A549 (cell line): ENCODE results near the gene RBBP9. TPM values are rescaled to one million over a fixed set of nuclear protein-coding genes. Genes with fewer than 3 reads are reported as not detected.

Experiments
- ATAC-seq, 2 experiments: fragments of 200-7000 bp in 1 of 2; fragments of >200 bp in 1 of 2; cut with Nextera tagmentation in 1 of 2; cut with Tn5 transposase in 1 of 2; 3 replicates each; pipeline versions ENCODE4 v1.8.0 to v1.9.1; 2018 to 2020; ENCODE audit warnings: mild to moderate bottlenecking in 1 of 2, moderate library complexity in 1 of 2
- CTCF ChIA-PET: fragments of 300-600 bp; sonication (Branson Sonifier 250); formaldehyde crosslinking; extraction: SDS; loops from one replicate; lab custom pipeline; 2021; ENCODE audit warnings: antibody characterized with exemption, inconsistent platforms; lab: Yijun Ruan, JAX
- POLR2A ChIA-PET: fragments of 350-600 bp; formaldehyde crosslinking; extraction: SDS; loops from one replicate; lab custom pipeline; 2021; ENCODE audit warnings: antibody characterized with exemption, inconsistent platforms; lab: Yijun Ruan, JAX
- DNase-seq, 2 experiments: peaks; one replicate each; pipeline versions ENCODE4 v3.0.0 to v3.0.0-alpha.2; 2011 to 2016; ENCODE audit warnings: low read depth in 1 of 2, low spot score in 1 of 2
- FAIRE-seq: peaks from 2 replicates; lab custom pipeline; 2011; peaks lifted over from hg19 to GRCh38; lab: Jason Lieb, UNC
- H3K27ac ChIP-seq, 2 experiments: fragments of >200 bp; sonication (Bioruptor Twin); formaldehyde crosslinking; 3 replicates each; pipeline ENCODE4 v1.5.1; 2016 to 2017
- H3K4me1 ChIP-seq: fragments of >200 bp; sonication (Bioruptor Twin); formaldehyde crosslinking; 3 replicates; pipeline ENCODE4 v1.6.1; 2016
- H3K4me2 ChIP-seq: fragments of >200 bp; sonication (Bioruptor Twin); formaldehyde crosslinking; 3 replicates; pipeline ENCODE4 v1.6.1; 2016
- H3K4me3 ChIP-seq: fragments of >200 bp; sonication (Bioruptor Twin); formaldehyde crosslinking; 3 replicates; pipeline ENCODE4 v1.5.1; 2016
- H3K9me3 ChIP-seq: fragments of >200 bp; sonication (Bioruptor Twin); formaldehyde crosslinking; 3 replicates; pipeline ENCODE4 v1.6.1; 2016
- CBX2 ChIP-seq: fragments of 200-600 bp; sonication (generic); IDR thresholded peaks from 2 replicates; pipeline ENCODE4 v1.6.1; 2016; ENCODE audit warnings: low read depth, mild to moderate bottlenecking, borderline replicate concordance
- EHMT2 ChIP-seq: fragments of 200-600 bp; sonication (generic); IDR thresholded peaks from 2 replicates; pipeline ENCODE4 v1.6.1; 2016; ENCODE audit warnings: antibody characterized with exemption, low read depth, mild to moderate bottlenecking, moderate library complexity
- FOXS1 ChIP-seq: fragments of 250-450 bp; sonication (Bioruptor Pico); IDR thresholded peaks from 2 replicates; pipeline ENCODE4 v1.5.0; 2020; ENCODE audit warnings: mild to moderate bottlenecking, moderate library complexity
- KDM5A ChIP-seq: fragments of 200-600 bp; sonication (generic); IDR thresholded peaks from 2 replicates; pipeline ENCODE4 v1.6.1; 2016; ENCODE audit warnings: antibody characterized with exemption, mild to moderate bottlenecking
- MAFK ChIP-seq: fragments of 450-650 bp; IDR thresholded peaks from 2 replicates; pipeline ENCODE4 v1.6.1; 2014; ENCODE audit not compliant: partially characterized antibody
- NR3C1 ChIP-seq: fragments of >200 bp; sonication (Bioruptor Twin); formaldehyde crosslinking; IDR thresholded peaks from 3 replicates; pipeline ENCODE4 v1.6.1; 2017
- POLR2A ChIP-seq: IDR thresholded peaks from 2 replicates; pipeline ENCODE4 v1.6.1; 2012; ENCODE audit warnings: mild to moderate bottlenecking, low read length
- RCOR1 ChIP-seq: fragments of 150-350 bp; IDR thresholded peaks from 2 replicates; pipeline ENCODE4 v1.6.1; 2014; ENCODE audit warnings: antibody characterized with exemption, low read length, low read depth
- SMC3 ChIP-seq: fragments of >200 bp; sonication (Bioruptor Twin); formaldehyde crosslinking; IDR thresholded peaks from 3 replicates; pipeline ENCODE4 v1.6.1; 2018; ENCODE audit warnings: inconsistent platforms
- TP53 ChIP-seq: fragments of 250-450 bp; sonication (Bioruptor Pico); IDR thresholded peaks from 2 replicates; pipeline ENCODE4 v1.5.0; 2021; ENCODE audit warnings: mild to moderate bottlenecking, moderate library complexity
- ZFP36 ChIP-seq: fragments of 450-650 bp; IDR thresholded peaks from 2 replicates; pipeline ENCODE4 v1.6.1; 2014; ENCODE audit warnings: borderline replicate concordance; ENCODE audit not compliant: partially characterized antibody
- ZSCAN20 ChIP-seq: fragments of 250-450 bp; sonication (Bioruptor Pico); IDR thresholded peaks from 2 replicates; pipeline ENCODE4 v1.8.0; 2022; ENCODE audit warnings: mild to moderate bottlenecking, moderate library complexity
- WGBS: methylation state at CpG from one replicate; pipeline ENCODE4 v1.1.6; 2017; ENCODE audit errors: missing lambda C conversion rate; 5-methylcytosine and 5-hydroxymethylcytosine counted together
- polyA plus RNA-seq, 4 experiments: library from polyadenylated mRNA; depleted of rRNA in 3 of 4; stranded (reverse); fragments of >200 nt; fragmentation: RNase III in 1 of 4; extraction: RNeasy Plus Mini Kit Qiagen cat#74134 plus additional on column Dnase treatment in 1 of 4; gene quantifications; 2 replicates in 3 of 4; 3 replicates in 1 of 4; pipeline ENCODE4 v1.2.3, GENCODE V29; 2011 to 2017
- TF ChIP-seq, protein P1 (sequence below): fragments of 200-600 bp; sonication (generic); IDR thresholded peaks from 2 replicates; pipeline ENCODE4 v1.6.1; 2016; ENCODE audit warnings: antibody characterized with exemption, mild to moderate bottlenecking, moderate library complexity
- TF ChIP-seq, protein P2 (sequence below): fragments of >200 bp; sonication (Bioruptor Twin); formaldehyde crosslinking; IDR thresholded peaks from 3 replicates; pipeline ENCODE4 v1.5.1; 2016

Gene RBBP9
- polyA plus RNA-seq, 2 of the 4 experiments (the other 2 are of a cell fraction), result 20.7 to 41.1 TPM

DNA sequence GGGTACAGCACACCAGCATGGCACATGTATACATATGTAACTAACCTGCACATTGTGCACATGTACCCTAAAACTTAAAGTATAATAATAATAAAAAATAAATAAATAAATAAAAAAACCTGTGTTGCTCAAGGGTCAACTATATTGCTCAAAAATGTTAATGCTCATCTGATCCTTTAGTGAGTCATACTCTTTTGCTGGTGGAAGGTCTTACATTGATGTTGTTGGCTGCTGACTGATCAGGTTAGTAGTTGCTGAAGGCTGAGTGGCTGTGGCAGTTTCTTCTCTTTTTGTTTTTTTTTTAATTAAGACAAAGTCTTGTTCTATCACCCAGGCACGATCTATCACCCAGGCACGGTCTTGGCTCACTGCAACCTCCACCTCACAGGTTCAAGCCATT lies 40.6 kb upstream of the RBBP9 start (continued):
- TF ChIP-seq, protein P1, sequence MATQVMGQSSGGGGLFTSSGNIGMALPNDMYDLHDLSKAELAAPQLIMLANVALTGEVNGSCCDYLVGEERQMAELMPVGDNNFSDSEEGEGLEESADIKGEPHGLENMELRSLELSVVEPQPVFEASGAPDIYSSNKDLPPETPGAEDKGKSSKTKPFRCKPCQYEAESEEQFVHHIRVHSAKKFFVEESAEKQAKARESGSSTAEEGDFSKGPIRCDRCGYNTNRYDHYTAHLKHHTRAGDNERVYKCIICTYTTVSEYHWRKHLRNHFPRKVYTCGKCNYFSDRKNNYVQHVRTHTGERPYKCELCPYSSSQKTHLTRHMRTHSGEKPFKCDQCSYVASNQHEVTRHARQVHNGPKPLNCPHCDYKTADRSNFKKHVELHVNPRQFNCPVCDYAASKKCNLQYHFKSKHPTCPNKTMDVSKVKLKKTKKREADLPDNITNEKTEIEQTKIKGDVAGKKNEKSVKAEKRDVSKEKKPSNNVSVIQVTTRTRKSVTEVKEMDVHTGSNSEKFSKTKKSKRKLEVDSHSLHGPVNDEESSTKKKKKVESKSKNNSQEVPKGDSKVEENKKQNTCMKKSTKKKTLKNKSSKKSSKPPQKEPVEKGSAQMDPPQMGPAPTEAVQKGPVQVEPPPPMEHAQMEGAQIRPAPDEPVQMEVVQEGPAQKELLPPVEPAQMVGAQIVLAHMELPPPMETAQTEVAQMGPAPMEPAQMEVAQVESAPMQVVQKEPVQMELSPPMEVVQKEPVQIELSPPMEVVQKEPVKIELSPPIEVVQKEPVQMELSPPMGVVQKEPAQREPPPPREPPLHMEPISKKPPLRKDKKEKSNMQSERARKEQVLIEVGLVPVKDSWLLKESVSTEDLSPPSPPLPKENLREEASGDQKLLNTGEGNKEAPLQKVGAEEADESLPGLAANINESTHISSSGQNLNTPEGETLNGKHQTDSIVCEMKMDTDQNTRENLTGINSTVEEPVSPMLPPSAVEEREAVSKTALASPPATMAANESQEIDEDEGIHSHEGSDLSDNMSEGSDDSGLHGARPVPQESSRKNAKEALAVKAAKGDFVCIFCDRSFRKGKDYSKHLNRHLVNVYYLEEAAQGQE, result no peak
- TF ChIP-seq, all 56 proteins: peak for 0

DNA sequence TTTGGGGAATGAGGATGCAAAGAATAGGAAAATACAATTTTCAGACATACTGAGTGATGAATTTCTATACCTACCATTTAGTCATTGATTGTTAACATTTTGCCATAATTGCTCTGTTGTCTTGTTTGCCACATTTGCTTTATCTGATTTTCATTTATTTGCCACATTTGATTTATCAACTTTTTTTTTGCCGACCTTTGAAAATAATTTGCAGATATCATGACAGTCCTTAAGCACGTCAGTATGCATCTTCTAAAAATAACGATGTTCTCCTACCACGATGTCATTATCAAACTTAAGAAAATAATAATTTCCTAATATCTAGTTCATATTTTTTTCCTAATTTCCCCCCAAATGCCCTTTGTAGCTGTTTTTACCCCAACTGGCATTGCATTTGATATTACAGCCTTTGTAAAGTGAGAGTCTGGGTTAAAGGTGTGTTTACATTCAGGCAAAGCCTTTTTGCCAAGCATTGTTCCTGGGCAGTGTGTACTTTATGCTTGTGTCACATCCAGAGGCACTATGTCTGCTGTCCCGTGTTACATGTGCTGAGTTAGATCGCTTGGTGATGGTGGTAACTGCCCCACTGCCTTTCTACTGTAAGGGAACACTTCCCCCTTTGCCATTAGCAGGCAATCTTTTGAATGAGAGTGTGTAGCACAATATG lies 37.1 kb upstream of the RBBP9 start:
- CTCF ChIA-PET, result no interaction called here
- Histone ChIP-seq H3K9me3 (no peaks in the 10 kb centered on the region), H3K4me3 (no peak overlapping the region), H3K4me1 (no peaks in the 10 kb centered on the region), H3K27ac (no peak overlapping the region), H3K4me2 (no peak overlapping the region)
- ATAC-seq (no peak), DNase-seq (no peak), FAIRE-seq (no peak)
- POLR2A ChIA-PET, result no interaction called here
- no peak for TF ChIP-seq EHMT2
- TF ChIP-seq MAFK, result peak; percentile 69
- WGBS, result 84% methylated on average over 6 of the region's 6 CpGs

DNA sequence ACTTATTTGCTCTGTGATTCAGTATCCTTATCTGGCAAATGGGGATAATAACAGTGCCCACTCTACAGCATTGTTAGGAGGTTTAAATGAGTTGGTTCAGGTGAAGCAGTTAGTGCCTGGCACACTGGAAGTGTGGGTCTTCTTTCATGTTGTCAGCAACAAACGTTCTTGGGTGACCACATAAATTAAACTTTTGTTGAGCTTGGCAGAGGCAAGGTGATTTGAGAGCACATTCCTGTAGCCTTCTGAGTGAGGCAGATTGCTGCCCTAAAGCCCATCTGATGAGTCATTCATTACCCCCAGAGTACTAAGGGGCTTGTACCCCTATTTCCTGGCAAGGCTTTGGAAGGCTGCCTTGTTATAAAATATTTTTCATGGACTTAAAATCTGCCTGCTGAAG lies 36.5 kb upstream of the RBBP9 start:
- DNase-seq (no peak), ATAC-seq (no peak), FAIRE-seq (no peak)
- 15% methylated on average over 1 of the region's 1 CpG for WGBS
- no peak overlapping the region for H3K4me2 ChIP-seq
- no peak overlapping the region for H3K4me3 ChIP-seq
- POLR2A ChIA-PET, result interaction anchor here (0.6 kb wide), 1 partner anchor 13 kb away, joined by 3 read pairs; no protein-coding TSS in a partner anchor
- no peaks in the 10 kb centered on the region for H3K9me3 ChIP-seq
- H3K4me1 ChIP-seq, result no peaks in the 10 kb centered on the region
- no peak overlapping the region for H3K27ac ChIP-seq
- TF ChIP-seq TP53 (no peak), ZFP36 (no peak), RCOR1 (no peak), CBX2 (no peak), POLR2A (no peak)
- CTCF ChIA-PET, result no interaction called here

DNA sequence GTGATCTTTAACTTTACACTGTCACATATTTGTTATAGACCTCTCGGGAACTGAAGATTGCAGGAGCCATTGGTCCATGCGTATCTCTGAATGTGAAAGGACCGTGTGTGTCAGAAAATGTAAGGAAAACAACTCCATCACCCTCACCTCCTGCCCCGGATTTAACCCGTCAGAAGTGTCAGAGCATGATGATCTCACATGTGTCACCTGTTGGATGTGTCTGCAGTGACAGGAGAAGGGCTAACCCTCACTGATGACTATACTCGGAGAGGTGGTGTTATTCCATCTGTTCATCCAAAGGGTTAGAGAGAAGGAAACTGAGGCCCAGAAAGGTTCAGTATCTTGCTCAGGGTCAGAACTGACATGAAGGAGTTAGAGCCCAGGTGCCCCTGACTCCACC lies 35.6 kb upstream of the RBBP9 start:
- DNase-seq (no peak), ATAC-seq (no peak), FAIRE-seq (no peak)
- Histone ChIP-seq H3K4me1 (no peaks in the 10 kb centered on the region), H3K9me3 (no peaks in the 10 kb centered on the region), H3K4me2 (no peak overlapping the region), H3K27ac (no peak overlapping the region), H3K4me3 (no peak overlapping the region)
- POLR2A ChIA-PET, result no interaction called here
- 92% methylated on average over 6 of the region's 6 CpGs for WGBS
- TF ChIP-seq FOXS1 (CRISPR knock-in tag) (no peak), ZSCAN20 (no peak), KDM5A (no peak), NR3C1 (no peak)
- CTCF ChIA-PET, result no interaction called here

DNA sequence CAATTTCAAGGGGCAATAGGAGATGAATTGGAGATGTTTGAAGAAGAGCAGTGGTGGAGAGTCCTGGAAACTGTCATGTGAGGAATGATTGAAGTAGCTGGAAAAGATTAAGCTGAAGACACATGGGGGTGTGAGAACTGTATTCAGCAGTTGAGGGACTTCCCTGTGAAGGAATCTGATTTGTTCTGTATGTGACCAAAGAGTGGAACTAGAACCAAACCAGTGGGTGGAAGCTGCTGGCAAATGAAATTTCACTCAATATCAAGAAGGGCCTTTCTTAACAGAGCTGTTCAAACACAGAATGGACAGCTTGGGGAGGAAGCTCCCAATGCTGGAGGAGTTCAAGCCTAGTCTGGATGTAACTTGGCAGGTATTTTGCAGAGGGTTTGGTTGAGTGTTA lies 32.0 kb upstream of the RBBP9 start:
- no peak for FAIRE-seq
- no peak for ATAC-seq
- TF ChIP-seq SMC3, result no peak
- TF ChIP-seq, protein P2, sequence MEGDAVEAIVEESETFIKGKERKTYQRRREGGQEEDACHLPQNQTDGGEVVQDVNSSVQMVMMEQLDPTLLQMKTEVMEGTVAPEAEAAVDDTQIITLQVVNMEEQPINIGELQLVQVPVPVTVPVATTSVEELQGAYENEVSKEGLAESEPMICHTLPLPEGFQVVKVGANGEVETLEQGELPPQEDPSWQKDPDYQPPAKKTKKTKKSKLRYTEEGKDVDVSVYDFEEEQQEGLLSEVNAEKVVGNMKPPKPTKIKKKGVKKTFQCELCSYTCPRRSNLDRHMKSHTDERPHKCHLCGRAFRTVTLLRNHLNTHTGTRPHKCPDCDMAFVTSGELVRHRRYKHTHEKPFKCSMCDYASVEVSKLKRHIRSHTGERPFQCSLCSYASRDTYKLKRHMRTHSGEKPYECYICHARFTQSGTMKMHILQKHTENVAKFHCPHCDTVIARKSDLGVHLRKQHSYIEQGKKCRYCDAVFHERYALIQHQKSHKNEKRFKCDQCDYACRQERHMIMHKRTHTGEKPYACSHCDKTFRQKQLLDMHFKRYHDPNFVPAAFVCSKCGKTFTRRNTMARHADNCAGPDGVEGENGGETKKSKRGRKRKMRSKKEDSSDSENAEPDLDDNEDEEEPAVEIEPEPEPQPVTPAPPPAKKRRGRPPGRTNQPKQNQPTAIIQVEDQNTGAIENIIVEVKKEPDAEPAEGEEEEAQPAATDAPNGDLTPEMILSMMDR, result no peak
- ChIA-PET POLR2A (interaction anchor here (0.9 kb wide), 1 partner anchor 21 kb away, joined by 3 read pairs; the partner anchor contains the start of gene SEC23B), CTCF (interaction anchor here (1.0 to 2.0 kb wide), 4 partner anchors 10 to 116 kb away, joined by 3 to 6 read pairs (median 4); no protein-coding TSS in a partner anchor)
- no peak overlapping the region for H3K27ac ChIP-seq
- H3K4me1 ChIP-seq, result peaks cover 10% of the 10 kb centered on the region; the same call in 2 of the 3 replicates
- no peak overlapping the region for H3K4me2 ChIP-seq
- H3K9me3 ChIP-seq, result no peaks in the 10 kb centered on the region
- no peak for DNase-seq
- H3K4me3 ChIP-seq, result no peak overlapping the region
